OCI-LY7 (cell line): ENCODE measurements around the gene PSAPL1.

Experiments
- CTCF ChIP-seq: fragments of 200-600 bp; sonication (generic); conservative IDR thresholded peaks from 2 replicates; pipeline ENCODE4 v1.5.1; 2014; ENCODE audit warnings: mild to moderate bottlenecking, antibody characterized with exemption, low read length, moderate library complexity, mixed read lengths
- EZH2phosphoT487 ChIP-seq: fragments of 200-600 bp; sonication (generic); IDR thresholded peaks from 2 replicates; pipeline ENCODE4 v1.6.1; 2018; ENCODE audit warnings: low read depth, borderline replicate concordance, mild to moderate bottlenecking, mixed run types, antibody characterized with exemption, low read length, moderate library complexity, mixed read lengths

DNA sequence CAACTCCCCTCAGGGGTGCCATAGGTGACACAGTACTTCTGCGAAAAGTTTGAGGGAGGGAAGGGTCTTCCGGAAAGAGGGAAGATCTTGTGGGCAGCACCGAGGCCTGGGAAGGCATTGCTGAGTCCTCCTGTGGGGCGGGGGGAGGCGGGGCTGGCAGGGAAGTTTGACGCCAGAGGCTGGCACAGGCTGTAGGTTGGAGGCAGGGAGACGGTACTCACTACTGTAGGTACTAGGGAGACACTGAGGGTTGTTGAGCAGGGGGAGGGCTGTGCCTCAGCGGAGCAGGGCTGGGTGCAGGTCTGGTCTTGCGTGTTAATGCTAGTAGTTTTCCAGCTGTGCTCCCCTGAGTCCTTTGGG, 23.3 kb upstream of the PSAPL1 start:
- TF ChIP-seq CTCF (no peak), EZH2phosphoT487 (no peak)
